Measurements from ENCODE around the gene MOCOS. TPM values are rescaled to one million over a fixed set of nuclear protein-coding genes. Genes with fewer than 3 reads are reported as not detected.

MOCOS gene
- total RNA-seq, 1 donor from 2014 or later: 7.5 TPM

DNA sequence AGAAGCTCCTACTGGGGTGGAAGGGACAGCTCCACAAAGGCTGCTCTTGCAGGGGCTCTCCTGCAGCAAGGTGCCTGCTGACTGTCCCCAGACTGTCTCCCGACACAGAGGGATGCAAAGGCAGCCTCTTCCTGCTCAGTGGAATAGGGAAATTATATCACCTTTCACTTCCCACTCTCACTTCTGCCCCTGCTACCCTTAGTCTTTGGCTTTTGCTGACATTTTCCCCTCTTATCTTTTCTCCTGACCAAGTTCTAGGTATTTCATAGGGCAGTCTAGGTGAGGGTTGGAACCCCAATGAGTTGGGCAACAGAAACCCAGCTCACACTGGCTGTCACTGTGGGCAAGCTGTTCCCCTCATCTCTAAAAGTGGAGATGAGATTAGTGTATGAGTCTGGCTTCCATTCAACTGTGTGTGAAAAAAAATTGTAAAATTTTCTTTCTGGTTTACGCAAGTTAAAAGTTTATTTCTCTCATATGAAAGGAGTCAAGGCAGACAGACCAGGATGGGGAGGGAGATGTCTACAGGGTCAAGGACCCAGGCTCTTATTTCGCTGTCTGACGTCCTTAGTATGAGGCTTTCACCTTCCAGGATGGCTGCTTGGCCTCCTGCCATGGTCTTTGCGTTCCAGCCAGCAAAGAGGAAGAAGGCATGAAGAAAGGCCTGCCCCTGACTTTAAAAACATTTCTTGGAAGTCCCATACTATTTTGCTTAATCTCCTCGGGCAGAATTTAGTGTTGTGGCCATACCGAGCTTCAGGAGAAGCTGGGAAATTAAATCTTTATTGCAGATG, 7.5 kb upstream of the MOCOS start:
- DNase-seq (ENCODE audit: low spot score): peak; percentile 84

GRCh38 chr18:36181441-36181840, 5.9 kb upstream of the MOCOS start:
- no peak for DNase-seq (ENCODE audit: low spot score)

- no peak for DNase-seq (ENCODE audit: low spot score)
Measured at GRCh38 chr18:36181898-36182506, 5.3 kb upstream of the MOCOS start.

- DNase-seq (ENCODE audit: low spot score): no peak
Measured at GRCh38 chr18:36183033-36183432, 4.3 kb upstream of the MOCOS start.

DNA sequence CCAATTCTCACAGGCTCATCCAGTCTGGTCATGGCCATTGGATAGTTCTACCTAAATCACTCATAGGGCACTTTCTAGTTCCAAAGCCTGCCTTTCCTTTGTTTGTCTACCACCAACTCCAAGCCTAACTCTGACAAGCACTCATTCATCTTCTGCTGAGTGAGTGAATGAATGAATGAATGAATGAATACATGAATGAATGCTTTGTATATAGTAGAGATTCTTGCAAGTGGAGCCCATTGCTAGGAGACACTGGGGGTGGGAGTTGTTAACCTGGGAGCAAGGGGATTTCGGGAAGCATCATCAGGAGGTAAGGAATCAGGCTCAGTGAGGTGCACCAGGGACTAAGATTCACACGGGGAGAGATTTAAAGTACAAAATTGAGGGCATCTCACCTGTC, 3.3 kb upstream of the MOCOS start:
- DNase-seq (ENCODE audit: low spot score): no peak

- DNase-seq (ENCODE audit: low spot score): no peak
Measured at GRCh38 chr18:36185157-36185556, 2.1 kb upstream of the MOCOS start.

GRCh38 chr18:36185901-36186460, 1.3 kb upstream of the MOCOS start:
- no peak for DNase-seq (ENCODE audit: low spot score)

DNA sequence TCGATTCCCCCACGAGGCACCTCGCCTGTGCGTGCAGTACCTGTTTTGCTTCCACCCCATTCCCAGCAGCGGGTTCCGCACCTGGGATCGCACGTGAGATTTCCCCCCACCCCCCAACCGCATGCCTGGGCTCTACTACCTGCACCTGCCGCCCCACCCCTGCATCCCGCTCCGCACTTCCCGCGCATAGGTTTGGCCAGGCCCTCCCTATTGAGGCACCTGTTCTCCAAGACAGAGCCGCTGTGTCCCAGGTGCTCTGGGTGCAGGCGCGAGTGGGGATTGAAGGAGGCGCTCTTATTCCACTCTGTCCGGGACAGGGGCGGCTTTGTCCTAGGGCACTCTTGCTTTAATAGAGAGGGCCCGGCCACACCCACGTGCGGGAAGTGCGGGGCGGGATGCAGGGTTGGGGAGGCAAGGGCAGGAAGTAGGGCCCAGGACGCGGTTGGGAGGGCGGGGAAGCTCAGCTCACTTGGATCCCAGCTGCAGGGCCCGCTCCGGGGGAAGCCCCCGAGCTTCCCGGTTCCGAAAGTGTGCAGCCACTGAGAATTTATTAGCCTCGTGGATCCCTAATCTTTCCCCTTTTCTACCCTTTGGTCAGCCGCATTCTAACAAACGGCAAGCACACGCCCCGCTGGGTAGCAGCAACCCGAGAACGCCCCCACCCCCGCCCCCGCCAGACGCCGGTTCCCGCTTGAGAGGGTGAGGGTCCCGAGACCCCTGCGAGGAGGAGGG, 670 bp upstream of the MOCOS start:
- no peak for DNase-seq (ENCODE audit: low spot score)

- no peak for DNase-seq (ENCODE audit: low spot score)
Measured at GRCh38 chr18:36187826-36188721, 777 bp downstream of the MOCOS start.

GRCh38 chr18:36188916-36189315, 1.6 kb downstream of the MOCOS start:
- DNase-seq (ENCODE audit: low spot score): no peak

- no peak for DNase-seq (ENCODE audit: low spot score)
Measured at GRCh38 chr18:36189486-36189885, 2.2 kb downstream of the MOCOS start.

DNA sequence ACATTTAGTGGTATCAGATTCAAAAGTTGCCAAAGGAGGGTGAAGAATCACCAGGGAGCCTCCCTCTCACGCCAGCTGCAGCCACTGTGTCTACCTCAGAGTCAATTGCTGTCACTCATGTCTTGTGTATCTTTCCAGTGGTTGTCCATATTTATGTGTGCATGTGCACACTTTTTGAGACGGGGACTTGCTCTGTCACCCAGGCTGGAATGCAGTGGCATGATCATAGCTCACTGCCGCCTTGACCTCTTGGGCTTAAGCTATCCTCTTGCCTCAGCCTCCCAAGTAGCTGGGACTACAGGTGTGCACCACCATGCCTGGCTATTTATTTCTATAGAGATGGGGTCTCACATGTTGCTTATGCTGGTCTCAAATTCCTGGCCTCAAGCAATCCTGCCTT, 4.0 kb downstream of the MOCOS start:
- no peak for DNase-seq (ENCODE audit: low spot score)

- DNase-seq (ENCODE audit: low spot score): no peak
Measured at GRCh38 chr18:36191711-36192110, 4.4 kb downstream of the MOCOS start.

DNA sequence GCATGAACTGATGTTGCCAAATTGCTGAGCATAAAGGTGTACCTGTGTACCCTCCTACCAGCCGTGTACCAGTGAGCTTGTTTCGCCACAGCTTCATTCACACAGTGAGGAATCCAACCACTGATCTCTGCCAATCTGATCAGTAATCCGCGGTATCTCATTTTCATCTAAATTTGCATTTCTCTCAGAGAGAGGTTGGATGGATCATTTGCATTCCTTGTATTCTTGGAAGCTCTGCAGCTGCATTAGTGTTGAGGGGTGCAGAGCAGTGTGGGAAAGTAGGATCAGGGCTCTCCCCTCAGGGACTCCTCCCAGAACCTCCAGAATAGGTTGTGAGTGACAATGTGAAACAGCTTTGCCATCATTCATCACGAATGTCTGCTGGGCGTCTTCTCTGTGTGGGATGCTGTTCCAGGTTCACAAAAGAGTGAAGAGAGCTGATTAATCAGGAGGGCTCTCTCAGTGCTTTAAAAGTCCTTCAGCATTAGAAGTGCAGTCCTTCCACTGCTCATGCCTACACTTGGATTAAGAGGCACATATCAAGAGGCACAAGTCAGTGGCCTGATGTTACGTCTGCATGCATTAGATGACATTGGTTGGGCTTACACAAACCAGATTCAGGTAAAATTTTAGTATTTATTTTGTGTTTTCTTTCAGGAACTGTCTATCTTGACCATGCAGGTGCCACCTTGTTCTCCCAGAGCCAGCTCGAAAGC, 7.5 kb downstream of the MOCOS start:
- DNase-seq (ENCODE audit: low spot score): no peak

GRCh38 chr18:36195427-36196122, 8.3 kb downstream of the MOCOS start:
- DNase-seq (ENCODE audit: low spot score): no peak

DNA sequence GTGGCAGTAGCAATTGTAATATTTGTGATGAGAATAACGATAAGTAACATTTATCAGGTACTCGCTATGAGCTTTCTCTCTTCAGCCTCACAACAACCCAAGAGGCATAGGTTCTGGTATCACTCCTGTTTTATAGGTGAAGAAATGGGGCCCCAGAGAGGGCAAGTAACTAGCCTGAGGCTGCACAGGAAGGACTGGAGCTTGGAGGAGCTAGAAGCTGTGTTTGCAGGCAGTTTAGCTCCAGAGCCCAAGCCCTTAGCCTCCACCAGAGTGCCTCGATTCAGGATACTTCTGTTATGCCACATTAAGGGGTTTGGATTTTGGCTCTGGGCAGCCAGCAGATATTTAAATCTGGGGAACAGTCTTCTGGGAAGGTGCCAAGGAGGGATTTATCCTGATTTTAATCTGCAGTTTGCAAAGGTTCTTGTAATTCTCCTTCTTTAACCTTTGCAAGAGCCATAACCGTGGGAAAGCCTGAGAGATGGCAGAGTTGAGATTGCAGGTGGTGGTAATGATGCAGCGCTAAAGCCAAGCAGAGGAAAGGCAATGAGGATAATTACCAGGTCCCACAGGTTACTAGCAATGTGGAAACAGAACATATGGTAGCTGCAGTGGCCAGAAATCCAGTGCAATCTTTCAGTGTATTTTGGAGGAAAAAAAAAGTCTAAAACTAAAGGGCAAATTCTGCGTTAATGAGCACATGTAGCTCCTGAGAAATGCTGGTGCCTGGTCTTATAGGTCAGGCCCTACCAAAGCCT, 9.1 kb downstream of the MOCOS start:
- no peak for DNase-seq (ENCODE audit: low spot score)

- no peak for DNase-seq (ENCODE audit: low spot score)
Measured at GRCh38 chr18:36197511-36198166, 10.3 kb downstream of the MOCOS start.

DNA sequence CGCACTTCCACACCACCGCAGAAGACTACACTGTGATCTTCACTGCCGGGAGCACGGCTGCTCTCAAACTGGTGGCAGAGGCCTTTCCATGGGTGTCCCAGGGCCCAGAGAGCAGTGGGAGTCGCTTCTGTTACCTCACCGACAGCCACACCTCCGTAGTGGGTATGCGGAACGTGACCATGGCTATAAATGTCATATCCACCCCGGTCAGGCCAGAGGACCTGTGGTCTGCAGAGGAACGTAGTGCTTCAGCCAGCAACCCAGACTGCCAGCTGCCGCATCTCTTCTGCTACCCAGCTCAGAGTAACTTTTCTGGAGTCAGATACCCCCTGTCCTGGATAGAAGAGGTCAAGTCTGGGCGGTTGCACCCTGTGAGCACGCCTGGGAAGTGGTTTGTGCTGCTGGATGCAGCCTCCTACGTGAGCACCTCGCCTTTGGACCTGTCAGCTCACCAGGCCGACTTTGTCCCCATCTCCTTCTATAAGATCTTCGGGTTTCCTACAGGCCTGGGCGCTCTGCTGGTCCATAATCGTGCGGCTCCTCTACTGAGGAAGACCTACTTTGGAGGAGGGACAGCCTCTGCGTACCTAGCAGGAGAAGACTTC, 12.5 kb downstream of the MOCOS start:
- DNase-seq (ENCODE audit: low spot score): no peak
